ENCODE data around the gene SNX13.
"Not testable (repeated sequence)": the region's sequence is repeated elsewhere in the genome, so short reads cannot be mapped to it uniquely, and the experiment has no call there.

Gene SNX13

DNA sequence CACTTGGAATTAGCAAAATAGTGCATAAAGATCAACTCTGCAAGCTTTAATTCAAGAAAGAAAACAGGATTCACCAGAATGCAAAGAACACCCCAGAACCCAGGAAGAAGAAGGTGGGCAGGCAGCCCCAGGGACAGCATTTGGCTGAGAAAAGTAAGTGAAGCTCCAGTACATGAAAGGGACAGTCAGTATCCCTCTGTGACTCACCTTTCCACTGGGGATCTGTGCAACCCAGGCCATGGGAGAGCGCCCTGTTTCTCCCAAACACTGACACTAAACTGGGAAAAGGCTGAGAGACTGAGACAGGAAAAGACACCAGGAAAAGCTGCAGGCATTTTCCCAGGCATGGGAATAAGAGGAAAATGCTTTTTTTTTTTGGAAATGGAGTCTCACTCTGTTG is 28.2 kb downstream of the SNX13 start:
- DNase-seq (ENCODE audit: low read depth) = no peak

DNA sequence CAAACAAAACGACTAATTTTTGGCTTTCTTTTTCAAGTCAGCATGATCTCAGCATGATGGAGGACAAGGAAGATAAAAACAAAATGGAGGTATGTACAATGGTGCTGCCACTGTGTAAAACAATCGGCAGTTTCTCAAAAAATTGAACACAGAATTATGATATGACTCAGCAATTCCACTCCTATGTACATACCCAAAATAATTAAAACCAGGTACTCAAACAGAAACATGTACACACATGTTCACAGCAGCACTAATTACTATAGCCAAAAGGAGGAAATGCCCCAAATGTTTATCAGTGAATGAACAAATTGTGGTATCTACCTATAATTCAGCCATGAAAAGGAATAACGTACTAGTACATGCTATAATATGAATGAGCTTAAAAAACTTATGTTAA is 29.9 kb downstream of the SNX13 start:
- no peak for DNase-seq (ENCODE audit: low read depth)

DNA sequence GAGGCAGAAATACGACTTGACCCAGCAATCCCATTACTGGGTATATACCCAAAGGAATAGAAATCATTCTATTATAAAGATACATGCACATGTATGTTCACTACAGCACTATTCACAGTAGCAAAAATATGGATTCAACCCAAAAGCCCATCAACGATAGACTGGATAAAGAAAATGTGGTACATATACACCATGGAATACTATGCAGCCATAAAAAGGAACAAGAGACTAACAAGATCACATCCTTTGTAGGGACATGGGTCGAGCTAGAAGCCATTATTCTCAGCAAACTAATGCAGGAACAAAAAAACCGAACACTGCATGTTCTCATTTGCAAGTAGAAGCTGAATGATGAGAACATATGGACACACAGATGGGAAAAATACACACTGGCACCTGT is 31.0 kb downstream of the SNX13 start:
- not testable (repeated sequence) for DNase-seq (ENCODE audit: low read depth)

GRCh38 chr7:17907014-17907413 is 33.3 kb downstream of the SNX13 start:
- no peak for DNase-seq (ENCODE audit: low read depth)

GRCh38 chr7:17903337-17903736 is 37.0 kb downstream of the SNX13 start:
- no peak for DNase-seq (ENCODE audit: low read depth)

DNA sequence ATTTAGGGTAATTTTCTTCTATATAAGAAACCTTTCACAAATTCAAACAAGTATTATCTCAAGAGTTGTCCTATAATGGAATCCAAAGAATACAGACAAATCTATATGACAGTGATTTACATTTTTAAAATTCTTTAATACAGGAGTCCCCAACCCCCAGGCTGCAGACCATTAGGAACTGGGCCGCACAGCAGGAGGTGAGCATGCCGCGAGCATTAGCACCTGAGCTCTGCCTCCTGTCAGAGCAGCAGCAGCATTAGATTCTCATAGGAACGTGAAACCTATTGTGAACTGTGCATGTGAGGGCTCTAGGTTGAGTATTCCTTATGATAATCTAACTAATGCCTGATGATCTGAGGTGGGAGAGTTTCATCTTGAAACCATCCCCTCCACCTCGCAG is 37.7 kb downstream of the SNX13 start:
- DNase-seq (ENCODE audit: low read depth) = no peak

- DNase-seq (ENCODE audit: low read depth) = no peak
Observed at GRCh38 chr7:17900464-17900863, 39.8 kb downstream of the SNX13 start.

DNA sequence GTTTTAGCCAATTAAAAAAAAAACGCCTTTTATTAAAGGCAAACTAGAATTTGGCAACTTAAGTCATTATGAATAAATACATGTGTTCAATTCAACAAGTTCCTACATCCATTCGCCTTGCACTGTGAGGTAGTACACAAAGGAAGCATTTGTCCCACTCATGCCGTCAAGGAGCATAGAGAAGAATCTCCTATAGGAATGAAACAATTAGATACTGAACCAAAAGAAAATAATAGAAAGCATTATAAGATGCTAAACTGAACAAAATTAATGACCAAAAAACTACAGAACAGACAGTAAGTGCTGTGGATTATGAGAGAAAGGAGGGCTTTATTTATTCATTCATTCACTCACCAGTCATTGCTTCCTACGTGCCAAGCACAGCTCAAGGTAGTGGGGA is 42.2 kb downstream of the SNX13 start:
- no peak for DNase-seq (ENCODE audit: low read depth)

DNA sequence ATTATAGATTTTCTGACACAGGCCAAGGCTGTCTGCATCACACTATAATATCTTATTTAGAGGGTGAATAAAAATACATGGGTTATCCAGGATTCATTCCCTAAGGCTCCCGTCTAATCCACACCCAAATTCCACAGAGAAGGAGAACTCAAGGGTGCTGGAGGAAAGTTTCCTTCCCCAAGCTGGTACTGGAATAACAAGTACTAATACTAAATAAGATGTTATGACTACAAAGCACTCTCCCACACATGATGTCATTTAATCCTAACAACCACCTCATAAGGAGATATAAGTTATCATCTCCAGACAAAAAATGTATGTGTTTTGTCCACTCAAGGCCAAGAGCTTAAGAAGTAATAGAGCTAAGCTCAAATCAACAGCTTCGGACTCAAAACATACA is 53.0 kb downstream of the SNX13 start:
- DNase-seq (ENCODE audit: low read depth) = no peak

- DNase-seq (ENCODE audit: low read depth) = no peak
Observed at GRCh38 chr7:17882685-17883084, 57.6 kb downstream of the SNX13 start.

DNA sequence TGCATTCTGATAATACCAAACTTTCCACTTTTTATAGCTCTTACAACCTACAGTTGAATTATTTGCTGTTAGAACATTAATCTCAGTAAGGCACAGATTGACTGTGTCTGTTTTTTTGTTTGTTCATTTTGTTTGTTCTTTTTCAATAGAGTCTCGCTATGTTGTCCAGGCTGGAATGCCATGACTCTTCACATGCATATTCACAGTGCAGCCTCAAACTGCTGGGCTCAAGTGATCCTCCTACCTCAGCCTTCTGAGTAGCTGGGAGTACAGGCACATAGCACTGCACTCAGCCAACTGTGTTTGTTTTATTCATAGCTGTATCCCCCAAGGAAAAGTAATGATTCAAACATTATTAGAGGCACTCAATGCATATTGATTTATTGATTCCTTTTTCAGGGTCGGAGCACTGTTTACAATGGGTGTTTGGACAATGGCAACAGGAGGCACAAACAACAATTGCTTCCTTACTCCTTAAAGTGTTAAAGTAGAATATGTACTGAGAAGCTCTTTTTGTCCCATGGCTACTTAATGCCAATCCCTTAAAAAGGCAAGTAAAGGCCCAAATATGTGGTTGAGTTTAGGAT is 61.1 kb downstream of the SNX13 start:
- no peak for DNase-seq (ENCODE audit: low read depth)

- no peak for DNase-seq (ENCODE audit: low read depth)
Observed at GRCh38 chr7:17878627-17879026, 61.7 kb downstream of the SNX13 start.

DNA sequence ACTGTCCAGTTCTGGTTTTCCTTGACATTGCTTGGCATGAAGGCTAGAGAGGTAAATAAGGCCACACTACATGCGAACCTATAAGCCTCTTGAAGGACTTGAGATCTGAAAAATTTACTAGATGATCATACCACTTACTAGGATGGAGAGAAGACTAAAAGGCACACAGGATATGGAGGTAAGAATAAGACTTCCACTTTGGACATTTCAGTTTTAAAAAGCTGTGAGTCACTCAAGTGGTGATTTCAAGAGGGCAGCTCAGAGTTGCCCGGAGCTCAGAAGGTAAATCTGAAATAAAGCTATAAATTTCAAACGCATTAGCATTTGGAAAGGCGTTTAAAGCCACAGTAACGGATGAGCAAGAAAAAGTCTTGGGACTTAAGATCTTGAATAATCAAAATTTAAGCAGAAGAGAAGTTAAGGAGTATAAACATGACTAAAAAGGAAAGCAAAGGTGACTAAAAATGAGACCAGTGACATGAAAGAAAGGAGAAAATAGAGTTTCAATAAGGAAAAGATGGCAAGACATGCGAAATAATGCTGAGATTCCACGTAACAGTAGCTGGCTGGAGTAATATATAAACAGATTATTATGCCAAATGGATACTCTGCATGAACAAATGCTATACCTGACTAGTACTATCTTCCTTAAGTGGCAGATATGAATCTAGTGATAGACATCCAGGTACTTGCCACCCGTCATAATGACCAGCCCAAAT is 68.3 kb downstream of the SNX13 start:
- DNase-seq (ENCODE audit: low read depth) = no peak

DNA sequence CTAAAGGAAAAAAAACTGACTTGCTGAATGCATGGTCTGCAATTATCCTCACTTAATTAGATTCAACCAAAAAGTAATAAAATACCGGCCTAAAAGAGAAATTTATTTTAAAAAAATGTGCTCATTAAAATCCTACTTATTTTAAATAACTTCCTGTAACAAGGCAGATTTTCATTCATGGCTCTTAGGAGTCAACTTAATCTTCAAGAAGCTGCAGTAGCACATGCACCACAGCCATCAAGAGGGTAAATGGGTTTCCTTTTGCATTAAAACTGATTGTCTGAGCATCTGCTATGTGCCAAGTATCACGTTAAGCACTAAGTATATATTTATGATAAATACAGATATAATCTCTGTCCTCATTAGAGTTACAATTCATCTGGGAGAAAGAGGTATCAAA is 69.9 kb downstream of the SNX13 start:
- no peak for DNase-seq (ENCODE audit: low read depth)

DNA sequence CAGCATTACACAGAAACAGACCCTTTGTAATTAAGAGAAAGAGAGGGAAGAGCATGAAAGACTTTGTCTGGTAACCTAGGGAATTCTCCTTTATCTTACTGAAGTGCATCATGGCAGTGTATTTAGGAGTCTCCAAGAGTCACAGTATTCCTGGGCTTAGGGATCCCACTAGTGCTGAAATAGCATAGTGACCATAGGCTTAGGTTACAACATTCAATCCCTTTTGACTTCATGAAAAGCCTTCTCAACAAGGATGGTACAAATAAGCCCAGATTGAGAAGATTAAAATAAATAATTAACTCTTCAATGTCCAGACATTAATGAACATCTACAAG is 76.5 kb downstream of the SNX13 start:
- no peak for DNase-seq (ENCODE audit: low read depth)

- DNase-seq (ENCODE audit: low read depth) = no peak
Observed at GRCh38 chr7:17863095-17863808, 77.0 kb downstream of the SNX13 start.

DNA sequence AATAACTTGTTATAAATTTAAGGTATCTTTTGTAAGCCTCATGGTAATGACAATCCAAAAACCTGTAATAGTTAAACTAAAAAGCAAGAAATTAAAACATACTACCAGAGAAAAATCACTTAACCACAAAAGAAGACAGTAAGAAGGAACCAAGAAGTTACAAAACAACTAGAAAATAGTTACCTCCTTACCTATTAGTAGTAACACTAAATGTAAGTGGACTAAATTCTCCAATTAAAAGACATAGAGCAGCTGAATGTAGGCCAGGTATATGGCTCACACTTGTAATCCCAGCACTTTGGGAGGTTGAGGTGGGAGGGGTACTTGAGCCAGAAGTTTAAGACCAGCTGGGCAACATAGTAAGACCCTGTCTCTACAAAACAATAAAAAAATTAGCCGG is 84.0 kb downstream of the SNX13 start:
- no peak for DNase-seq (ENCODE audit: low read depth)

DNA sequence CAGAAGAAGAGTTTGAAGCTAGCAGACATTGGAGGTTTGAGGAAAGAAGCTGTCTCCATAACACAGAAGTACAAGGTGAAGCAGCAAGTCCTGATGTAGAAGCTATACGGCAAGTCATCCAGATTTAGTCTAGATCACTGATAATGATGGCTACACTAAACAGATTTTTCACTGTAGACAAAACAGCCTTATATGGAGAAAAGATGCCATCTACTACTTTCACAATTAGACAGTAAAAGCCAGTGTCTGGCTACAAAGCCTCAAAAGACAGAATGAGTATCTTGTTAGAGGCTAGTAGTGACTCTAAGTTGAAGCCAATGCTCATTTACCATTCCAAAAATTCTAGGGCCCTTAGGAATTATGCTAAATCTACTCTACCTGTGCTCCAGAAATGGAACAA is 85.1 kb downstream of the SNX13 start:
- no peak for DNase-seq (ENCODE audit: low read depth)

- DNase-seq (ENCODE audit: low read depth) = no peak
Observed at GRCh38 chr7:17854261-17855047, 85.8 kb downstream of the SNX13 start.

- DNase-seq (ENCODE audit: low read depth) = no peak
Observed at GRCh38 chr7:17852361-17852760, 87.9 kb downstream of the SNX13 start.

- no peak for DNase-seq (ENCODE audit: low read depth)
Observed at GRCh38 chr7:17849504-17849903, 90.8 kb downstream of the SNX13 start.

- no peak for DNase-seq (ENCODE audit: low read depth)
Observed at GRCh38 chr7:17848516-17848915, 91.8 kb downstream of the SNX13 start.

GRCh38 chr7:17846935-17847334 is 93.4 kb downstream of the SNX13 start:
- no peak for DNase-seq (ENCODE audit: low read depth)
